NCI-H82 (cell line): ENCODE measurements around the gene PDXK.

ENCODE experiments used
- DNase-seq: peaks from one replicate; lab custom pipeline; 2025; lab: John Stamatoyannopoulos, UW

PDXK gene

DNA sequence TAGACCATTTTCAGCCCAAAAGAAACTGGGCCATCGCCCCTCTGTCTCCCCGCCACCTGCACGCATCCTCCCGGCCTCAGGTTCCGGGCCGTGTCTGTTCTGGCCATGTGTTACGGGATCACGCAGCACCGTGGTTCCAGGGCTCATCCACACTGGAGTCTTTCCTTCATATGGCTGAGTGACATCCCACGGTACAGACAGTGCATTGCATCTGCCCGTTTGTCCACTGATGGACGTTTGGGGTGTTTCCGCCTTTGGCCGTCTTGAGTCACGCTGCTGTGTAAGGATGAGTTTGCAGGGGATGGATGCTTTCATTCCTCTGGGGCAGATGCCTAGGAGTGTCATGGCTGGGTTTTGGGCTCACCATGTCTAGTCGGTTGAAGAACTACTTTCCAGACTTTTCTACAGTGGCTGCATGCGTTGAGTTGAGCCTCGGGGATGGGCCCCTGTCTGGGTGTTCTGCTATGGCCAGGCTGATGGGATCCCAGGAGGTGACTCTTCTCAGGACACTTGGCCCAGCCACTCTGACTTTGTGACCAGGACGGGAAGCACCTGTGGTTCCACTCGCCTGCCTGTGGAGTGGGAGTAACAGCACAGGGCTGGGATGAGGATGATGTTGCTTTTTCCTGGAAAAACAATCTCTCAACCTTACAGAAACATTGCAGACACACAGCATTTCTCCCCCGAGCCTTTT is 87.2 kb downstream of the PDXK start:
- no peak for DNase-seq

GRCh38 chr21:43808367-43808766 is 89.4 kb downstream of the PDXK start:
- no peak for DNase-seq

GRCh38 chr21:43808832-43809251 is 89.9 kb downstream of the PDXK start:
- no peak for DNase-seq

GRCh38 chr21:43809346-43809799 is 90.4 kb downstream of the PDXK start:
- DNase-seq, result no peak

GRCh38 chr21:43809853-43810504 is 91.0 kb downstream of the PDXK start:
- peak; percentile 26 for DNase-seq

DNA sequence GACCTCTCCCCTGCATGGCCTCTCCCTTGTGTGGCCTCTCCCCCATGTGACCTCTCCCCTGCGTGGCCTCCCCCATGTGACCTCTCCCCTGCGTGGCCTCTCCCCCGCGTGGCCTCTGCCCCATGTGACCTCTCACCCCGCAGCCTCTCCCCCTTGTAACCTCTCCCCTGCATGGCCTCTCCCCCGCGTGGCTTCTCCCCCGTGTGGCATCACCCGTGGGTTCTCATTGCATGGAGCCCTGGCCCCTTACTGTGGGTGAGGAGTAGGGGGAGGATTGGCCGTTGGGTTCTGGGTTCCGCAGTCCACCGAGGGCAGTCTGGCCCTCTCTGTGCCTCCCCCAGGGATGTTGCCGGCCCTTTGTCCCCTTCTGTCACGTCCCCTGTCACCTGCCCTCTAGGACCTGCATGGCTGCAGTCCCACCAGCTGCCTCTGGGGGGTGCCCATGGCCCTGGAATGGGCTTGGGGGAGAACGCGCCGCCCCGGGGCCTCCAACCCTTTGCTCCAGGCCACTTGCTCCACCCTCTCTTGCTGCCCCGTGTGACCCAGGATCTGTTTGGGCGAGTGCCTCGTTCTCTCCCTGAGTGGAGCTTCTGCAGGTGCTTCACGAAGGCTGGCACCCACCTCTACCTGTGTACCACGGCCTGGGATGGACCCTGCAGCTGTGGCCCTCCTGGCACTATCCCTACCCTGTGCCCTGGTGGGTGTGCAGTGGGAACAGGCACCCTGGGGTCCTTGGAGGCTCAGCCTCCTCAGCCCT is 91.8 kb downstream of the PDXK start:
- peak; percentile 89 for DNase-seq

DNA sequence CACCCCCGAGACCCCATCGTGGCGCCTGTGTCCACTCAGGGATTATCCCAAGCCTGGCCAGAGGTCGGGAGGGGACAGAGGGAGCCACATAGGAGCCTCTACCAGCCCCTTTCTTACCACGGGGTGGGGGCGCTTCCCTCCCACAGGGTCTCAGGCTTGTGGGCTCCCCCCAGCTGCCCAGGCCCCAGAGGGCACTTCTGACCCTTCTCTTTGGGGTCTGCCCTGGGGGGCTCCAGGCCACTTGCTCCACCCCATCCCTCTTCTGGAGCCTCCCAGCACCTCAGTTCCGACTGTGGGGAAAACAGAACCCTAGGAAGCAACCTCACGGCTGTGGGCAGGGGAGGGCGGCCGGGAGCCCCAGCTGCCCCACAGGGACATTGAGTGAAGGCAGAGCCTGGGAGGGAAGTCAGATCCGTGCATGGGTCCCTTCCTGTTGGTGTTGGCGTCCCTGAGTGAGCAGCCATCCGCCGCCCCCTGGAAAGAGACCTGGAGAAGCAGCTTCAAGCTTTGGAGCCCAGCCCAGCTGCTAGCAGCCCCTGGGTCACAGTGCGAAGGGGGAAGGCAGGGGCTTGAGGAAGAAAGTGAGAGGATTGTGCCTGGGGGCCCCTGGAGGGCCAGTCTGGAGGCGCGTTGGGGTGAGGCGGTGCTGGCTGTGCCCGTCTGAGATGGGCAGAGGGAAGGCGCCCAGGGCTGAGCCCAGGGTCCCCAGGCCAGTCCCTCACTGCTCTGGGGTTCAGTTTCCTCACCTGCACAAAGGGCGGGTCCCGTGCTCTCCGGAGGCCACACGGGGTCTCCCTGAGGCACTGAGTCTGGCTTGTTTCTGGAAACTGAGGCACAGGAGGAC is 92.6 kb downstream of the PDXK start:
- DNase-seq, result no peak
